RKO (cell line): Measurements from ENCODE around the gene MNX1.

ENCODE experiments used
- DNase-seq: peaks from one replicate; pipeline ENCODE4 v3.0.0-alpha.2; 2016; ENCODE audit warnings: low spot score

The MNX1 gene

GRCh38 chr7:157032644-157033482 lies 22.4 kb upstream of the MNX1 start:
- DNase-seq = no peak

- DNase-seq = no peak
These were observed 21.7 kb upstream of the MNX1 start for GRCh38 chr7:157032128-157032527.

GRCh38 chr7:157028199-157028903 lies 17.9 kb upstream of the MNX1 start:
- DNase-seq = no peak

GRCh38 chr7:157027568-157028198 lies 17.2 kb upstream of the MNX1 start:
- DNase-seq = no peak

GRCh38 chr7:157024716-157025115 lies 14.3 kb upstream of the MNX1 start:
- DNase-seq = no peak

GRCh38 chr7:157023589-157023905 lies 13.1 kb upstream of the MNX1 start:
- DNase-seq = no peak

GRCh38 chr7:157022681-157023588 lies 12.5 kb upstream of the MNX1 start:
- DNase-seq = no peak

- DNase-seq = no peak
These were observed 11.6 kb upstream of the MNX1 start for GRCh38 chr7:157021871-157022680.

GRCh38 chr7:157021071-157021870 lies 10.8 kb upstream of the MNX1 start:
- no peak for DNase-seq

- no peak for DNase-seq
These were observed 10.1 kb upstream of the MNX1 start for GRCh38 chr7:157020514-157021070.

- DNase-seq = no peak
These were observed 9.4 kb upstream of the MNX1 start for GRCh38 chr7:157019718-157020451.

GRCh38 chr7:157018997-157019608 lies 8.6 kb upstream of the MNX1 start:
- no peak for DNase-seq

GRCh38 chr7:157018328-157018996 lies 8.0 kb upstream of the MNX1 start:
- no peak for DNase-seq

- no peak for DNase-seq
These were observed 7.3 kb upstream of the MNX1 start for GRCh38 chr7:157017603-157018327.

GRCh38 chr7:157017149-157017548 lies 6.7 kb upstream of the MNX1 start:
- DNase-seq = no peak

- no peak for DNase-seq
These were observed 6.0 kb upstream of the MNX1 start for GRCh38 chr7:157016352-157017041.

GRCh38 chr7:157016024-157016351 lies 5.5 kb upstream of the MNX1 start:
- no peak for DNase-seq
